ENCODE results near the gene TTC32. TPM values are rescaled to one million over a fixed set of nuclear protein-coding genes. Genes with fewer than 3 reads are reported as not detected.
A peak's percentile ranks its signal among the peaks of the same experiment; 100 is the strongest.

The TTC32 gene
- total RNA-seq, 1 experiment from 2014 or later = 6.0 TPM

DNA sequence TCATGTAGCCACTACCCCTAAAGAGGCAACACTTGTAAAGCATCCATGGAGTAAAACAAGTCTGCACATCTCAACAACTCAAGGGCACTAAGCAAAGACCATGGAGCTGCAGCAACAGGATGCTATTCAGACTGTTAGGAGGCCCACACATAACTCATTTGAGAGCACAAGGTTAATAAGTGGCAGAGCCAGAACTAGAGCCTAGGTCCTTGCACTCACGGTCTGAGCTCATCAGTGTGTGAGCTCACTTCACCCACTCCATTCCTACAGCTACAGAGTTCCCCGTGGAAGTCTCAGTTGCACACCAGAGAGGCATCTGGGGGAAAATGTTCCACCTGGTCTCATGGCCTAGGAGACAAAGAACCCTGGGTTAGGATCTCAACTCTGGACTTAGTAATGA is 35.0 kb downstream of the TTC32 start:
- no peaks in the 10 kb centered on the region for H3K9me3 ChIP-seq
- H3K36me3 ChIP-seq = no peaks in the 10 kb centered on the region
- H3K4me3 ChIP-seq = no peak overlapping the region
- no peak for DNase-seq
- no peaks in the 10 kb centered on the region for H3K27me3 ChIP-seq

DNA sequence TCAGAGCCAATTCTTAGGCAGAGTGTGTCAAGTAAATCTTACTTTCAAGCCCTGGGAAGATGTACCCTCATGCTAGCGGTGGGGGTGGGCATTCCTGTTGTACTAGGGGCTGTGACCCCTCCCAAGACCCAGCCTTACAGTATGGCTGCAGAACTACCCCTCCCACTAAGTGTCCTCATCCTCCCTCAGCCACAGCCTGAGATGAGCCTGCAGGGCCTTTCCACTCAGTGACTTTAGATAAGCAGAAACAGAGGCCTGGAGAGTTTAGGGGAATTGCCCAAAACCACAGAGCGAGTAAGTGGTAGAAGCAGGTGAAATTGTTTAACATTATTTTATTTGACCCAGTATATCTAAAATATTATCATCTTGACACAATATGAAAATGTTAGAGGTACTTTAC is 36.6 kb downstream of the TTC32 start:
- Histone ChIP-seq H3K27me3 (no peaks in the 10 kb centered on the region), H3K36me3 (no peaks in the 10 kb centered on the region), H3K9me3 (no peaks in the 10 kb centered on the region), H3K4me3 (no peak overlapping the region)
- no peak for DNase-seq

DNA sequence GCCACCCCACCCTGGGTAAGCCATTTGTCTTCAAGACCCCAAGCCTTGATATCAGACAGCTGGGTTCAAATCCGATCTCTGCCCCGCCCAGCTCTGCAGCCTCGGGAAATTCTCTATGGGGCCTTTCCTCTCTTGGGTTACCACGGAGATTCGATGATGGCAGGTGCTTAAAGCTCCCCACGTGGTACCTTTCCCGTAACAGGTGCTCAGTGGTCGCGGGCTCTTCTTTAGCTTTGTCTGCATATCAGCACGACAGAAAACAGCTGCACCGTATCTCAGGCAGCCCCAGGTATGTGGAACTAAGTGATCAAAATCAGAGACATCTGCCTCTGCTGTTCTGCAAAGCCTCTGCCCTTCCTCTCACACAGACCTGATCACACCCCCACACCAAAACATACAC is 37.4 kb downstream of the TTC32 start:
- no peaks in the 10 kb centered on the region for H3K9me3 ChIP-seq
- no peak for DNase-seq
- no peak overlapping the region for H3K4me3 ChIP-seq
- no peaks in the 10 kb centered on the region for H3K36me3 ChIP-seq
- no peaks in the 10 kb centered on the region for H3K27me3 ChIP-seq

DNA sequence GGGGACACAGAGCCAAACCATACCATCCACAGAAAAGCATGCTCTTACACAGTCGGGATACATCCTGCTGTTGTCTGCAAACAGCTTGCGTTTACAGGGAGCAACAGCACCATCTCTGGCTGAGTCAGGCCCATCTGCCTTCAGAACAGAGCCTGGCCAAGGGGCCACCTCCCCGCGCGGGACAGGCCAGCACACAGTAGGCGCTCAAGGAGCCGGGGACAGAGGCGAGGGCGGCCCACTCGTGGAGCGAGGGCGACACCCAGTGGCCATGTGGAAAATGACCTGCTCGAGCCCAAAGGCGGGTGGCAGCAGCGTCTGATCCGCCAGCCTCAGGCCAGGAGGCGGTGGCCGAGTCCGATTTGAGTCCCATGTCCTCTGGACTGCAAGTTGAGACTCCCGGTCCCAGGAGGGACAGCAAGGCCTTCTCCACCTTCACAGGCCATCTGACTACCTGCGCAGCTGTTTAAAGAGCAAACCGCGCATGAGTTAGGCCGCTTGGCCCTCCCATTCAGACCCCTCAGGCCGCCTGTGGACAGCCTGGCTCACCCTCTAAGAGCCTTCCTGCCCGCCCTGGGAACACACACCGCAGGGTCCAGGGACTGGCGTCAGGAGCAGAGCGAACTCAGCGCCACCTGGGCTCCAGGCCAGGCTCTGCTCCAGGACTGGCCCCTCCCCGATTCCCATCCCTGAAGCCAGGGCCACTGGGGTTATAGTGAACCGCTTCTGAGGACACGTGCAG is 38.3 kb downstream of the TTC32 start:
- peak; percentile 58 for DNase-seq
- Histone ChIP-seq H3K9me3 (no peaks in the 10 kb centered on the region), H3K27me3 (no peaks in the 10 kb centered on the region), H3K4me3 (no peak overlapping the region), H3K36me3 (no peaks in the 10 kb centered on the region)

DNA sequence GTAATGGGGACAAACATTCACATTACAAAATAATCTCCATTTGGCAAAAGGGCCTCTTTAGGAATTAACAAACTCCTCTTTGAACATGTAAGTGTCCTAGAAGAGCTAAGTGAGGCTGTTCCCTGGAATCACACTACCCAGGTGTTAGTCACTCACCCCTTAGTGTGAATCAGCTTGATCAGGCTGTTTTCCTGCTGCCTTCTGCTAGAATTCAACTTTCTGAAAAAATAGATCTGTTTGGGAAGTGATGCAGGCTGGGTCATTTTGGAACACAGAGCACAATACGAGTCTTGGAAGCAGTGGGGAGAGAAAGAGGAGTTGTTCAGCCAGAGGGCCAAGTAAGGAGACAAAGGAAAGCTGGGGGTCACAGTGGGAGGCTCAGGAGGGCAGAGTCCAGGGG is 40.0 kb downstream of the TTC32 start:
- H3K9me3 ChIP-seq = no peaks in the 10 kb centered on the region
- H3K36me3 ChIP-seq = no peaks in the 10 kb centered on the region
- no peak overlapping the region for H3K4me3 ChIP-seq
- DNase-seq = no peak
- H3K27me3 ChIP-seq = no peaks in the 10 kb centered on the region

DNA sequence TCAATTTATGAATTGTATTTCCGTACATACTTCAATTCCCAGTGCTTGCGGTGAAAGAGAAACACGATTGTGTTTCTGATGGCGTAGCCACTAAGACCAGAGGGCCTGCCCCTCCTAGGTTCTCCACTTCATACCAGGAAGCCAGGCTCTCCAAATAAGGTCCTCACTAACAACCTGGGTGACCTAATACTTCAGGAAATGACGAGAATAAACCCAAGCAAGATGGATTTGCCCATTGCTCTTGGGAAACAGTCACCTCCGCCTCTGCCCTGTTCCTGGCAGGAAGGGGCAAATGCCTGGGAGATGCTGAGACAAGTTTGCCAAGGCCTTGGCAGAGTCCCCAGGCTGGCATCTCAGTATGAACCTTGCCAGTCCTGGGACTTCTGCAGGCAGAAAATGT is 41.8 kb downstream of the TTC32 start:
- no peaks in the 10 kb centered on the region for H3K36me3 ChIP-seq
- no peaks in the 10 kb centered on the region for H3K27me3 ChIP-seq
- DNase-seq = peak; percentile 64
- no peaks in the 10 kb centered on the region for H3K9me3 ChIP-seq
- no peak overlapping the region for H3K4me3 ChIP-seq

DNA sequence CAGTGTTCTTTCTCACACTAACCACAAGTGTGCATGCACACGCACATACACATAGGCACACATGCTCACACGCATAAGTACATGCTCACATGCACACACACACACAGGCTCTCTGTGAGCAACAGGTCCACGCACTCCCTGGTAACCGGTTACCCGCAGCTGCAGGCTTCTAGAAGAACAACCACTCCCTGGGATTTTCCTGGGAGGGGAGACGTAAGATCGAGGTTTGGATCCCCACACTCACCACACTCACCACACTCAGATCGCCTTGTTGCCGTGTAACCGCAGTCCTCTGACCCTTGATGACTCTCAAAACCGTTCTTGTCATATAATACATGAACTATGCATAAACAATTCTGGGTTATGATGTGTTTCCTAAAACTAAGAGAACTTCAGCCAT is 42.2 kb downstream of the TTC32 start:
- no peak overlapping the region for H3K4me3 ChIP-seq
- H3K27me3 ChIP-seq = no peaks in the 10 kb centered on the region
- H3K9me3 ChIP-seq = no peaks in the 10 kb centered on the region
- H3K36me3 ChIP-seq = no peaks in the 10 kb centered on the region
- no peak for DNase-seq

DNA sequence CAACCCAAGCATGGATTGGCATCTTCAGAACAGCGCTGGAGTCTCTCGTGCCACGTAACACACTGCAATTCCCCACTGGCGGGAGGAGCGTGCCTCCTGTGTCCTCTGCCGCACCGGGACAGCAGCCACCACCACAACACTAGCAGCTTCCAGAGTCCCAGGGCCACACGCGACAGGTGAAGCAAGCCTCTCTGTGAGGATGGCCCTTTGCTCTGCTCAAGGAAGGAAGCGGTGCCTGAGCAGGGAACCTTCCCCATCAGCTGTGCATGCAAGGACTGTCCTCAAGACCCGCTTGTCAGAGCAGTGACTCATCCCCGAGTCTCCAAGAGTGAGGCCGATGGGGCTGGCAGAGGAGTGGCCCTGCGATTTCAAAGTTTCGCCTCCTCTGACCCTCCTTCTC is 44.0 kb downstream of the TTC32 start:
- DNase-seq = no peak

DNA sequence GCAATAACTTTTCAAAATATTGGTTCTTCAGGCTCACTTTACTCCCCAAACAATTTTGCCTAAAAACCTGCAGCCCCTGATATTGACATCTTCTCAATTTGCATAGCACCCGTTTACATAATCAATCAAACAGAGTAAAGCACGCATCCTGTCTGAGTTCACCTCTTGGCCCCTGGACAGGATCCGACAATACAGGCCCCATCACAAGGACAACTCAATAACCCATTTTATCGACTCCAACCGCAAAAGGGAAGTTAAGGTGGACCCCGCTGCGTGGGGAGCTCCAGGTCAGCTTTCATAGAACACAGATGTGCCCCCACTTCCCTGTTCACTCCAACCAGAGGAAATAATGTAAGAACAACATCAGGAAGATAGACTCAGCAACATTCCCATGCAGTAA is 44.7 kb downstream of the TTC32 start:
- Histone ChIP-seq H3K36me3 (no peaks in the 10 kb centered on the region), H3K4me3 (no peak overlapping the region), H3K27me3 (no peaks in the 10 kb centered on the region), H3K9me3 (no peaks in the 10 kb centered on the region)
- DNase-seq = no peak

More for the DNA sequence above, 44.0 kb downstream of the TTC32 start:
- Histone ChIP-seq H3K4me3 (no peak overlapping the region), H3K36me3 (no peaks in the 10 kb centered on the region), H3K27me3 (no peaks in the 10 kb centered on the region), H3K9me3 (no peaks in the 10 kb centered on the region)

DNA sequence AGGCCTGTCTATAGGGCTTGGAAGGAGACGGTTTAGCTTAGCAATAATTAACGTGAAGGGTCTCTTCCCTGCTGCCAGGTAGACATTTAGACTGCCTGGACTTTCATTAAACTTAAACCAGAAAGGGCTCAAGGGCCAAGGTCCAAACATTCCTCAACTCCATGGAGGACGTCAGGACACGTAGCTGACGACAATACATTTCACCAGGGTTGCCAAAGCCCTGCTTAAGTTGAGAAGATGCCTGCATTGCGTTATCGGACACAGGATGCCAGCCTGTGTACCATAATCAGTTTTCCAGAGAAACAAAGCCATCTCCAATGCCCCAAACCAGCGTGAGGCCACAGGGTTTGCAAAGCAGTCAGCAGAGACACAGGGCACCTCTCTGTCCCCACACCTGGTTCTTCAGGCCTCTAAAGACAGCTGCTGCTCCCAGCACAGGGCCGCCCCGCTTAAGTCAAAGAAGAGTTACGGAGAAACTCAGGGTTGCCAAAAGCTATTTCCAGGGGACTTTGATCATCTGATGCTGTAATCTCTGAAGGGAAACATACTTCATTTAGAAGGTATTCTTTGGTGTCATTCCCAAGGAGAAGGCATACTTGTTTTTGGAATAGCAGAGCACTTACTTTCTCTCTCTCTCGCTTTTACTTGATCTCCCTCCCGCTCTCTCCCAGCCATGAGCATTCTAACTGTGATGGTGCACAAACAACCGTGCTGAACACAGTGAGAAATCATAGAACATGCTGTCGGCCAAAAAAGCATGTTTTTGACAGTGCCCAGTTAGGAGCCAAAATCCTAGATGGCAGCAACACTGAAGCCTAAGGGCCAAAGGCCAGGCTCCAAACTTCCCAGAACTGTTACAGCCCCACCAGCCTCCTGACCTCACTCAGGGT is 46.0 kb downstream of the TTC32 start:
- Histone ChIP-seq H3K4me3 (no peak overlapping the region), H3K36me3 (no peaks in the 10 kb centered on the region), H3K27me3 (no peaks in the 10 kb centered on the region), H3K9me3 (no peaks in the 10 kb centered on the region)
- no peak for DNase-seq

DNA sequence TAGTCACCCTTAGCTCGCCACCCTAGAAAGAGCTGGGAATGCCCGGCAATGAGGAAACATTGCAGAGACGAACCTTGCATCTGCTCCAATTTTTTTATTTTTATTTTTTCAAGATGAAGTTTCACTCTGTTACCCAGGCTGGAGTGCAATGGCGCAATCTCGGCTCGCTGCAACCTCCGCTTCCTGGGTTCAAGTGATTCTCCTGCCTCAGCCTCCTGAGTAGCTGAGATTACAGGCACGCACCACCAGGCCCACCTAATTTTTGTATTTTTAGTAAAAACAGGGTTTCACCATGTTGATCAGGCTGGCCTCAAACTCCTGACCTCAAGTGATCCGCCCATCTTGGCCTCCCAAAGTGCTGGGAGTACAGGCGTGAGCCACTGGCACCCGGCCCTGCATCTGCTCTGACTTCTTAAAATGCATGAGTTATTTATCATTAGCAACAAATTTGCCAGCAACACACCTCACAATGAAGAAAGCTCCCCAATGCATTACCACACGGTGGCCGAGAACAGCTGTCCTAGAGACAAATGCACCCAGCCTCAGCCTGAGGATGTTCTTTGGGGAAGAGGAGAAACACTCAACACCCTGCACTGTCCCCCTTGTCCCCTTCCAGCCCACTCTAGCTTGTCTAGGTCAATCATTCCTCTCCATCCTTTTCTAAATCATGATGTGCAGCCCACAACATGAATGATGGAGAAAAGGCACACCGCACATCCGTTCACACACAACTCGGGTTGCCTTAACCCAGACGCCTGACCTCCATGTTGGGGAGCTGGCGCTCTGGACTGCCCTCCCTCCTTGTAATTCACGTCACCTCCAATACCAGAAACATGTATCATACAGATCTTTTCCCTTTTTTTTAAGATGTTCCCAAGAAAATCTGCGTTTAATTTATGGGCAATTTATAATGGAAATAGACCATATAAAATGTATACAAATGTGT is 46.9 kb downstream of the TTC32 start:
- no peaks in the 10 kb centered on the region for H3K27me3 ChIP-seq
- DNase-seq = no peak

DNA sequence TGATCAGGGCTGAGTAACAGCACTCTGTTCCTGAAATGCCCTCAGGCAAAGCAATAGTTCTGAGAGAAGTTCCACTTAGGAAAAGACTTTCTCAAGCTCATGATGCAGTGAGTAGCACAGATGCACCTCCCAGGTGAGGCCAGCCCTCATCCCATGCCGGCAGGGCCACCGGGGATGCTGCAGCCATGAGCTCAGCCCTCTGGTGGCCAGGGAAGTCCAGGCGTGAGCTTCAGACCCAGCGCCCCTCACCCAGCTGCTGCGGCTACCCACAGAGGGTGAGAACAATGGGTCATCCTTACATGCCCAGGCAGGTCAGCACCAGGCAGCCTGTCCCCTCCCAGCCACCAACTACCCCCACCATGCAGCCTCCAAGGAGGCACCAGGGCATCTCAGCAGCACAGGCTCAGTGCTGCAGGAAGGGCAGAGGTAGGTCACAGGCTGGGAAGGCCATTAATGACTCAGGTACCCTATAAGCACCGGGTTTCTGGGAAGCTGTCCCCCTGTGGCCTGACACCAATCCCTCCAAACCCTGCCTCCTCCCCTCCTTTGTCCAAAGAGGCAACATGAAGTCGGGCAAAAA is 50.6 kb downstream of the TTC32 start:
- no peaks in the 10 kb centered on the region for H3K27me3 ChIP-seq
- no peak overlapping the region for H3K4me3 ChIP-seq
- no peak for DNase-seq
- H3K9me3 ChIP-seq = no peaks in the 10 kb centered on the region
- no peaks in the 10 kb centered on the region for H3K36me3 ChIP-seq

More for the DNA sequence above, 46.9 kb downstream of the TTC32 start:
- Histone ChIP-seq H3K36me3 (no peaks in the 10 kb centered on the region), H3K9me3 (no peaks in the 10 kb centered on the region), H3K4me3 (no peak overlapping the region)

DNA sequence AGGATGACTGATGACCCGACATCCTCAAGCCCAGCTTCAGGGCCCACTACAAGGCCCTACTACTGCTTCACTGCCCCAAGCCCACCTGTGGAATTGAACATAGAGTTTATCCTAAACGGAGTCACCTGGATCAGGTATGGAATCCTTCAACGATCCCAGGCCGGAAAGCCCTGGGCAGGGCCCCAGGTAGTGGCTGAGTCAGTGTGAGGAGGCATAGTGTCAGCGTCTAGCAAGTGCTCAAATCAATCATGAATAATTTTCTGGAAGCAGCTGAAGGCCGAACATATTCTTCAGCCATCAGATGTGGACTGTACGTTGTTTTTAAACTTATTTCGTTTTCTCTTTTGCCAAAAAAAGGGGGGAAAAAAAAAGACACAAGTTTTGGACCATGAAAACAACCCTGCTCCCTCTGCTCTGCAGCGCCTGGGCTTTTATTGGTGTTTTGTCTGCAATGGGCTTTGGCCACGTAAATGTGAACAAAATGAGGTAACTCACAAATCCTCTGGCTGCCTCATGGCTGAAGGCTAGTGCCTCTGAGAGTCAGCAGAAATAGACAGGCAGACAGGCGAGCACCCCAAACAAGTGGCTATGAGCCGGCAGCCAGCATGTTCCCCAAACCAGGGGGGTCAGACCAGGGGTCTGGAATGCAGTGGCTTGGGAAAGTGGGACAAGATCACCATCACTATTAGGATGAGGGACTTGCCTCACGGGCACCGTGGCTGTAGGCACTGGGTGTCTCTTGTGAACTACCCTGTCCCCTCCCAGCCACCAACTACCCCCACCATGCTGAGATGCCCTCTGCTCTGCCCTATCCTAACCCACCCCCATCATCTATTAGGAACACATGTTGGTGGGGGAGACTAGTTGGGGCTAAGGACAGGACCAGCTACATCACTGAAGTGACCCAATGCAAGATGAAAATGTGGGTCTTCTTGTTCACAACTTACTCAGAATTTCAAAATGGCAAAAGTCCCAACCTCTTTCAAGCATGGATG is 51.4 kb downstream of the TTC32 start:
- no peak overlapping the region for H3K4me3 ChIP-seq
- H3K36me3 ChIP-seq = no peaks in the 10 kb centered on the region
- no peaks in the 10 kb centered on the region for H3K9me3 ChIP-seq
- DNase-seq = no peak
- no peaks in the 10 kb centered on the region for H3K27me3 ChIP-seq

DNA sequence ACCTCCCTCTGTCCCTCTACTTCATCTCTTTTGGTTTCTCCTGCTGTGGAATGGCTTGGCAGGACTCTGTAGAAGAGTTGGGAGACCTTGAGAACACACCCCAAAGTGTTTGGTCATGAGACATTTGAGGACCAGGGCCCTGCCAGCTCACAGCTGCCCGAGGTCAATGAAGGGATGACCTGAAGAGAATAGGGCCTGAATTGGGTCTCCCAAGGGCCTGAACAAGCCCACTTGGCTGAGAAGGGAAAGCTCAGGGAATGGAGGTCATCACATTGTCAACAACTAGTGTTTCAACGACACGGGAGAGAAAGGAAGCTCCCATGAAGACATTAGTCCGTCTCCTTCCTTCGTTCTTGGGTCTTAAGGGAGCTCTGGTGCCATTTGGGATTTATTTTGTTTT is 52.8 kb downstream of the TTC32 start:
- H3K27me3 ChIP-seq = no peaks in the 10 kb centered on the region
- no peaks in the 10 kb centered on the region for H3K36me3 ChIP-seq
- no peak for DNase-seq
- no peaks in the 10 kb centered on the region for H3K9me3 ChIP-seq
- H3K4me3 ChIP-seq = no peak overlapping the region

DNA sequence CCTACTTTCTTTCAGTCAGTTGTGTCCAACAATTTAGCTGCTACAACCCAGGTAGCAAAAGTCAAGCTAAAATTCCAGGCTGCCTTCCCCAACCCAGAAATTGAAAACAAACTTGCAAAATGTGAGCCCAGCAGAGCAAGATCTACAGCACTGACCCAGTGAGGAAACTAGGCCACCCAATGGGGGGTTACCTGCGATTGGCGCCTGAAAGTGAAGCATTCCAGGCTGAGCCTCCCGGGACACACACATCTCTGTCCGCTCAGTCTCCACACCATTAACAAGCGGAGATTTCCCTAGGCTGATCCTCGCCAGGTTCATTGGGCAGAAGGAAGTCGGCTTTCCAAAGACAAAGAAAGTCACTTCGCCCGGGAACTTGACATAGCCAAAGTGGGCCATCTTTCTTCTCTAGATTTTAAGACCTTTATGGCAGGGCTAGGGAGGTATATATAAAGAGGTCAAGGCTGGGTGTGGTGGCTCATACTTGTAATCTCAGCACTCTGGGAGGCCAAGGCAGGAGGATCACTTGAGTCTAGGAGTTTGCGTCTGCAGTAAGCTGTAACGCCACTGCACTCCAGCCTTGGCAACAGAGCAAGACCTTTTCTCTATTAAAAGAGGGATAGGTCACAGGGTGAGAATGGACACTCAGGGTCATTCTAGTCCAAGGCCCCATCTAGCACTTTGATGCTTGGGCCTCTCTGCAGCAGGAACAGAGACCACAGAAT is 53.6 kb downstream of the TTC32 start:
- Histone ChIP-seq H3K36me3 (no peaks in the 10 kb centered on the region), H3K9me3 (no peaks in the 10 kb centered on the region), H3K27me3 (no peaks in the 10 kb centered on the region), H3K4me3 (no peak overlapping the region)
- no peak for DNase-seq
